Activated gamma-delta T cell (primary cell): ENCODE measurements around the gene TMEM95.

Experiments
- DNase-seq: peaks from one replicate; lab custom pipeline; 2025; lab: John Stamatoyannopoulos, UW

The TMEM95 gene

DNA sequence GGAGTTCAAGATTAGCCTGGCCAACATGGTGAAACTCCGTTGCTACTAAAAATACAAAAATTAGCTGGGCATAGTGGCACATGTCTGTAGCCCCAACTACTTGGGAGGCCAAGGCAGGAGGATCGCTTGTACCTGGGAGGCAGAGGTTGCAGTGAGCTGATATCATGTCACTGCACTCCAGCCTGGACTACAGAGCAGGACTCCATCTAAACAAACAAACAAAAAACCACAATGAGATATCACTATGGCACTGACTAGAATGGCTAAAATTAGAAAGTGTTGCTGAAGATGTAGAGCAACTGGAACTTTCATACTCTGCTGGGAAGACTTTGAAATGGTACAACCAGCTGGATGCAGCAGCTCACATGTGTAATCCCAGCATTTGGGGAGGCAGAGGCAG lies 19.4 kb downstream of the TMEM95 start:
- DNase-seq = no peak

- no peak for DNase-seq
These were observed 24.2 kb downstream of the TMEM95 start for GRCh38 chr17:7379134-7379533.

DNA sequence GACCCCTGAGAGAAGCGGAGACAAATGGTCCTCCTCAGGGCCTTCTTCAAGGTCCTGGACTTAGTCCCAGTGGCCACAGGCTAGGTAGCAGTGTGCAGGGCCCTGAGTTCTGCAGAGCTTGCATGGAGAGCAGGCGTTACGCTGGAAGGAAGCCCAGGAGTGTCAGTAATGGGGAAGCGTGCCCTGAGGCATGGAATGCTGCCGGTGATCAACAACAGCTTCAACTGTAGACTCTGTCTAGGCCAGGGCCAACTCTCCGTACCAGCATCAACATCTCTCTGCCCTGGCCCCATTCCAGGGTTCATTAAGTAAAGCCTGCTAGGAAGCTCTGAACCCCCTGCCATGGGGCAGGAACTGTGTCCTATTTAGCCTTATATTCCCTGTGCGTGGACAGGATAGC lies 25.4 kb downstream of the TMEM95 start:
- no peak for DNase-seq

- no peak for DNase-seq
These were observed 26.1 kb downstream of the TMEM95 start, which contains the start of gene TNK1 for GRCh38 chr17:7380855-7381683. TSS of gene TNK1 (plus strand) at chr17:7381089. CDS start at chr17:7382927, 1,838 bp downstream.

DNA sequence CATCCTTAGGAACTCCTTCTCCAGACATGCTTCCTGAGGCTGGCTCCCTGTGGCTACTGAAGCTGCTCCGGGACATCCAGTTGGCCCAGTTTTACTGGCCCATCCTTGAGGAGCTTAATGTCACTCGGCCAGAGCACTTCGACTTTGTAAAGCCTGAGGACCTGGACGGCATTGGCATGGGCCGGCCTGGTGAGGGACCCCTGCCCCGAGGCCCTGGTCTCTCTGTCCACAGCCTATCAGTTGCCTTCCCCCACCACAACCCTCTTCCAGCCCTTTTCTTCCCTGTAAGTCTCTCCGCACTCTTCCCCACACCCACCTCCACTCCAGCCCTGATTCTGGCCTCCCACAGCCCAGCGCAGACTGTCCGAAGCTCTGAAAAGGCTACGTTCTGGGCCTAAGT lies 27.9 kb downstream of the TMEM95 start:
- no peak for DNase-seq

DNA sequence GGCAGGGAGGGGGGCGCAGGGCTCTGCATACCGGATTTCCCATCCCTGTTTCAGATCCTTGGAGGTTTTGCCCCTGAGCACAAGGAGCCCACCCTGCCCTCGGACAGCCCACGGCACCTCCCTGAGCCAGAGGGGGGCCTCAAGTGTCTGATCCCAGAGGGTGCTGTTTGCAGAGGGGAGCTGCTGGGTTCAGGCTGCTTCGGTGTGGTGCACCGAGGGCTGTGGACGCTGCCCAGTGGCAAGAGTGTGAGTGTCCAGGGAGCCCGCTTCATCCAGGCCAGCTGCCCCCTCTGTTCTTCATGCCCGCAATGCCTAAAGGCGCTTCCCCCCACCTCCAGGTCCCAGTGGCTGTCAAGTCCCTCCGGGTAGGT lies 28.4 kb downstream of the TMEM95 start:
- DNase-seq = no peak

GRCh38 chr17:7383742-7384488 lies 29.0 kb downstream of the TMEM95 start:
- peak; percentile 67 for DNase-seq

DNA sequence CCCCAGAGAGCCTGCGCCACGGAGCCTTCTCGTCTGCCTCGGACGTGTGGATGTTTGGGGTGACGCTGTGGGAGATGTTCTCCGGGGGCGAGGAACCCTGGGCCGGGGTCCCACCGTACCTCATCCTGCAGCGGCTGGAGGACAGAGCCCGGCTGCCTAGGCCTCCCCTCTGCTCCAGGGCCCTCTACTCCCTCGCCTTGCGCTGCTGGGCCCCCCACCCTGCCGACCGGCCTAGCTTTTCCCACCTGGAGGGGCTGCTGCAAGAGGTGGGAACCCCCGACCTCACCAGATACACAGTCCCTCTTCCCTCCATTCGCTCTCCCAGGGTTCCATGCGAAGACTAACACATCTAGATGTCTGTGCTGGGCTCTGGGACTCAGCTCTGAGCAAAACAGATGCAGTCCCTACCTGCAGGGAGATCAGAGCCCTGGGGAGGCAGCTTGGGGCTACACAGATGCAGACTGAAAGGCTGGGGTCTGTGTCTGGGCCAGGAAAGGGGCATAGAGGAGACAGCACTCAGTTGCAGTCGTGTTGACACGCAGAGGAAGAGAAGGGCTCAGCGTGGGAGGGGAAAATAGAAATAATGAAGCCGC lies 29.6 kb downstream of the TMEM95 start:
- DNase-seq = no peak

DNA sequence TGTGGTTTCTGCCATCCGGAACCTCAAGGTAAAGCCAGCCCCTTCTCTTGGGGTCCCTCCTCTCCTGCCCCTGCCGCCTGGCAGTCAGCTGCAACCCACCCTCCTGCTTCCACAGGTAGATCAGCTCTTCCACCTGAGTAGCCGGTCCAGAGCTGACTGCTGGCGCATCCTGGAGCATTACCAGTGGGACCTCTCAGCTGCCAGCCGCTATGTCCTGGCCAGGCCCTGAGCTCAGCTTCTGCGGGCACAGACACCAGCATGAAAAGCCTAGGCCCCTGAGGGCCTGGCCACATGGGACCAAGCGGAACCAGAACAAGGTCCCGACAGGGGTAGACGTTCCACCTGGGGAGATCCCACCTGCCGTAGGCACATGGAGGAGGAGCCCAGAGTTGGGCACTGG lies 33.9 kb downstream of the TMEM95 start:
- DNase-seq = no peak

DNA sequence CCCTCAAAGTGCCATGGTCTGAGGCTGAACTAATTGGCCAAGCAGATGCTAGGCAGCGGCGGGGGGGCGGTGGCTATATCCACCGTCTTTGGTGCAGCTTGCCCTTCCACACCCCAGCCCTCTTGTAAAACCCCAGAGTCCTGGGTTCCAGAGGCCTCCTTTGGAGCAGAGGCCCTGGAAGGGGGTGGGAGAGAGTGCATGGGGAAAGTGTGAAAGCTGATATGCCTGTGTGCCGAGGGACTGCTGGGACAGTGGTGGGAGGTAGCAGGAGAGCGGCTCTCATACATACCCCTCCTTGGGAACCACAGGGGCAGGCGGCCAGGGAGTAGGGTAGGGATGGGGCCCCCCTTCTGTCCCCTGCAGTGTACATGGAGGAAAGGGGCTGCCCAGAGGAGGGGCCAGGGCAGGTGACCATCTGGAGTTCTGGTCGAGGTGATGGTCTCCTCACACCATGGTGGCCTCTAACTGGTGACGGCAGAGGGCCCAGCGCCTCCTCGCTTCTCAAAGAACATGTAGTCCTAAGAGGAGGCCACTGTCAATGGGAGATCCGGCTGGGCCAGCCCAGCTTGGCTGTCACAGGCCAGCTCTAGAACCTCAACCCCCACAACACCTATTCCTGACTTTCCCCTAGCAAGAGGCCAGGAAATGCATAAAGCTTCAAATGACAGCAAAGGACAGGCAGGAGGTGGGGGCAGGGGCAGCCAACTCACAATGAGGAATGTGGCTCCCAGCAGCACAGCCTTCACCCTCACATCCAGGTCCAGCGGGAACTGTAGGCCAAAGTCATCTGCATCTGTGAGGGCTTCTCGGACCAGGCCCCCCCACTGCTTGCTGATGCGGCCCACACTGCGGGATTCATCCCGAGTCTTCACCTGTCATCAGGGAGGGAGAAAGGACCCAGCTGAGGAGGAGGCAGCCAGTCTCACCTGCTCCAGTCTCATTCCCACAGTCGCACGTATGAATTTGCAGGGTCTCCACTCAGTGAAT lies 35.3 kb downstream of the TMEM95 start:
- no peak for DNase-seq

DNA sequence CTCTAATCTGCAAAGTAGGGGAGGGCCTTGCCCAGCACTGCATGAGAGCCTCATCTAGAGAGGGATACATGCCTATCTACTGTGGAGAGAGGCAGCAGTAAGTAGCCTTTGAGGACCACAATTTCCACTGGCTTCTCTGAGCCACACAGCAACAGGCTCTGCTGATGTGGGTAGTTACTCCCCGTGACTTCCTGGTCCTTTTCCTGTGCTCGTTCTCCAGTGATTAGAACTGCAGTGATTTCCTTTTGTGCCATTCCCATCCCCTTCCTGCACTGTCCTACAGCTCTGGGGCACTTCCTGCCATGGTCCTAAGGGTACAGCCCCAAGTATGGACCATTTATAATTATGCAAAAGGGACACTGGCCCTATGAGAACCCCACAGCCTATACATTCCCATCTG lies 36.4 kb downstream of the TMEM95 start:
- no peak for DNase-seq

DNA sequence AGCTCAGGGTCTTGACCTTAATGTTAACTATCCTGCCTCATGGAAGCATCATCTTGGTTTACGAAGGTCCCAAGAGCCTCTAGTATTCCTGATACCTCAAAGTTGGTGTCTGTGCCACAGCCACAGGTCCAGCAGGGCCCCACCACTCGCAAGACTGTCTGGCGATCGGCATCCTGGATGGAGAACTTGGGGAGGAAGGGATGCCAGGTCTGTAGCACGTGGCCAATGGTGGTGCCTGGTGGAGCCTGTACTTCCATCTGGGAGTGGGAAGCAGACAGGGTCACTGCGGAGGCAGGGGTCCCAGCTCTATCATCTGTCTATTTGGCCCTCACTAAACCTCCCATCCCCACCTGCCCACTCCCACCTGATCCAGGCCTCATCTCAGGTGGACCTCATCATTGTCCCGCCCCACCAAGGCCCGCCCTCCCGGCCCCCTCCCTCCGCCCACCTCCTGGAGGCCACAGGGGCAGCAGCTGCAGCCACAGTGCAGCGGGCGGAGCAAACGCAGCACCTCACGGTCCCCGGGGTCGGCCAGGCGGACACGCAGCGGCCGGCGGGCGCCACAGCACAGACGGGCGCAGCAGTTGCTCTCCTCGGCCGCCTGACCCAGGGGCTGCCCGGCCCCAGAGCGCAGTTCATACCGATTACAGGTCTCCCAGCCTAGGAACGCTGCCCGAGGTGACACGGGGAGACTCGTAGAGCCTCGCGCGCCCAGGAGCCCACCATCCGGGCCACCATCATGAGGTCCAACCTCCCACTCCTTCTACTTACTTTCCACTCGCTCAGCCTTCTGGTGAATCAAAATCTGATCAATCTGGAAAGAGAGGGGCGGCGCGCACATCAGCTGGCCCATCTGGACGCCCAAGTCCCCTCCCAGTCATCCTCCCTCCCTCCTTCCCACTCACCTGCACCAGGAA lies 38.0 kb downstream of the TMEM95 start:
- no peak for DNase-seq

DNA sequence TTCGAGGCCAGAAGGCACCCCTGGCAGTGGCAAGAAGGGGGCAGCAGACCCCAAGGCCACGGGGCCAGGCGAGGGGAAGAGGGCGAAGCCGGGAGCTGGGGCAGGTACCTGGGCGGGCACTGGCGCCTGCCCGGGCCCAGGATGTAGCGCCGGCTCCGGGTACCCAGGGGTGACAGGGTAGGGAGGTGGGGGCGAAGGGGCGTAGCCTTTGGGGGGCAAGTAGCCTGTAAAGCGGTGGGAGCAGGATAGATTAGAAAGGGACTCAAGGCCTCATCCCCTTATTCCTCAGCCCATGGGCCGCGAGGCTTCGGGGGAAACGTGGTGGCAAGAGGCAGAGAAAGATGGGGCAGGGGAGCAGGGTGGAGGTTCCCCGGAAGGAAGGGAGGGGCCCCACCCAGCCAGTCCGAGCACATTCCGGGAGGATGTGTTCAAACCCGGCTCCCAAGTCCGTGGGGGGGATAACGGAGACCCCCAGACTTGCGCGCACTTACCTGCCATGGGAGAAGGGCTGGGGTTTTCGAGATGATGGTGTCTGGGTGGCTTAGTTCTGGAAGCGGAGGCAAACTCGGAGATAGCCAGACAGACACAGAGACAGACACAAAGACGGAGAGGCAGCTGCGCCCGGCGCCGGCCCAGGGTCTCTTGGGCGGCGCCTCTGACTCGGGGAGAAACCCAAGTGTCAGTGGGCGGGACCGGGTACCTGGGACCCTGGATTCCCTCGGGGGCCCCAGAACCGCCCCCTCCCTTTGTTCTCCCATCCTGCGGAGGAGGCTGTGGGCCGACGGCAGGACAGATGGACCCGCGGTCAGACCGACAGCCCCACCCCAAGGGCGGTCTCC lies 38.9 kb downstream of the TMEM95 start:
- peak; percentile 62 for DNase-seq

GRCh38 chr17:7394452-7395191 lies 39.7 kb downstream of the TMEM95 start, which contains the start of gene PLSCR3:
TSS of gene PLSCR3 (minus strand) at chr17:7394525. CDS start at chr17:7394110, 415 bp downstream.
- peak; percentile 69 for DNase-seq

DNA sequence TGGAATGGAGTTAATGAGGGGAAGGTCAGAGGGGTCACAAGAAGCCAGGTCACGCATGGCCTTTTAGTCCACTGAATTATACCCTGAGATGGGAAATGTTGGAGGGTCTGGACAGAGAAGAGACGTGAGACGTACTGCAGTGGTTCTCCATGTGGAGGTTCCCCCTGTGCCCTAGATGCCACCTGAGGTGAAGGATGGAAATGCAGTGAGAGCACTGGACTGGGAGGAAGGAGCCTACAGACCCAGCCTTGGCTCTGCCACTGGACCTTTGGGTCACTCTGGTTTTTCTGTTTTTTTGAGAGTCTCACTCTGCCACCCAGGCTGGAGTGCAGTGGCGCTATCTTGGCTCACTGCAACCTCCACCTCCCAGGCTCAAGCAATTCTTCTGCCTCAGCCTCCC lies 41.2 kb downstream of the TMEM95 start:
- DNase-seq = no peak

- DNase-seq = no peak
These were observed 43.7 kb downstream of the TMEM95 start for GRCh38 chr17:7398612-7399011.

DNA sequence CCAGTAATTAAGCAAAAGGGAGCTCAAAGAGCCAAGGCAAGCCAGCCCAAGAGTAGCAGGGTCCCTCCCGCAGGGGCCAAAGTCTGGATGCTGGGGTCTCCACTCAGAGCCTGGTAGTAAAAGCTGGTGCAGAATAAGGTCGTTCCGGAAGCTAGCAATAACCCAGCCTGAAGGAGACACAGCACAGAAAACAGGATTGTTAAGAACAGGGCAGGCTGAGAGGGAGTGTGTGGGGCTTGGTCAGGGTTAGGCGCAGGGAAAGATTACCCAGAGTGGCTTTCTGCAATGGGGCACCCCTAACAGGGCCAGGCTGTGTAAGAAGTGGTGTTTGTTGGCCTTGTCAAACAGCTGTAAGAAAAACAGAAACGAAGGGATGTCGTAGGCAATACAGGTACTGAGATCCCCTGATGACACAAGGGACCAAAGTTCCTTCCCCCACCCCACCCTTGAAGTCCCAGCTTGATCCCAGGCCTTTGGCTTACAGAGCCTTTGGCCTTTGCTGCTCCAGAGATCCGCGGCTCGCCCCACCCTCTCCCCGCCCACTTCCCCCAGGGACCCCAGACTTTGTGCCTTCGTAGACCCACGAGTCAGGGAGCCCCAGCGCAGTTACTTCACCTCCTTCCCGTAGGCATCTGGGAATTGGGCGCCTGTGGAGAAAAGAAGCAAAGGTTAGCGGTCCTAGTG lies 48.2 kb downstream of the TMEM95 start:
- no peak for DNase-seq

GRCh38 chr17:7403727-7403976 lies 48.7 kb downstream of the TMEM95 start:
- no peak for DNase-seq
